Stomach (tissue), 4 donors: ENCODE measurements around the gene EIF4G3.

Experiments used
- EP300 ChIP-seq: sonication (generic); formaldehyde crosslinking; IDR thresholded peaks from one replicate; pipeline ENCODE4 v1.6.1; 2017; ENCODE audit warnings: antibody characterized with exemption
- POLR2A ChIP-seq, 4 donors: fragments of 450-650 bp; IDR thresholded peaks; one replicate each; pipeline ENCODE4 v1.6.1; 2016; ENCODE audit warnings: antibody characterized with exemption in 4 of 4, control low read depth in 2 of 4, mild to moderate bottlenecking in 1 of 4, moderate library complexity in 1 of 4
- POLR2AphosphoS5 ChIP-seq, 3 donors: sonication (generic); formaldehyde crosslinking; IDR thresholded peaks; one replicate each; pipeline ENCODE4 v1.6.1; 2016; ENCODE audit warnings: antibody characterized with exemption in 3 of 3
- TF ChIP-seq, protein P1 (sequence below), 7 experiments: fragments of 450-650 bp in 4 of 7; fragments of 200-600 bp in 3 of 7; sonication (generic) in 3 of 7; IDR thresholded peaks; one replicate each; pipeline ENCODE4 v1.5.1; 2016 to 2019; ENCODE audit warnings: antibody characterized with exemption in 7 of 7, control low read depth in 2 of 7, mild to moderate bottlenecking in 1 of 7

DNA sequence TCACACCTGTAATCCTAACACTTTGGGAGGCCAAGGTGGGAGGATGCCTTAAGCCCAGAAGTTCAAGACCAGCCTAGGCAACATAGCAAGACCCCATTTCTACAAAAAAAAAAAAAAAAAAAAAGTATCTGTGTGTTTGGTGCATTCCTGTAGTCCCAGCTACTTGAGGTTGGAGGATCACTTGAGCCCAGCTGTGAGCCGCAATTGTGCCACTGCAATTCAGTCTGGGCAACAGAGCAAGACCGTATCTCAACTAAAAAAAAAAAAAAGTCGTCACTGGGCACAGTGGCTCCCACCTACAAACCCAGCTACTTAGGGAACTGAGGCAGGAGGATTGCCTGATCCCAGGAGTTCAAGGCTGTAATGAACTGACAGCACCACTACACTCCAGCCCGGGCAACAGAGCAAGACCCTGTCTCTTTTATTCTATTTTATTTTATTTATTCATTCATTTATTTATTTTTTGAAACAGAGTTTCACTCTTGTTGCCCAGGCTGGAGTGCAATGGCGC lies 8.6 kb upstream of the EIF4G3 start:
- TF ChIP-seq, protein P1, sequence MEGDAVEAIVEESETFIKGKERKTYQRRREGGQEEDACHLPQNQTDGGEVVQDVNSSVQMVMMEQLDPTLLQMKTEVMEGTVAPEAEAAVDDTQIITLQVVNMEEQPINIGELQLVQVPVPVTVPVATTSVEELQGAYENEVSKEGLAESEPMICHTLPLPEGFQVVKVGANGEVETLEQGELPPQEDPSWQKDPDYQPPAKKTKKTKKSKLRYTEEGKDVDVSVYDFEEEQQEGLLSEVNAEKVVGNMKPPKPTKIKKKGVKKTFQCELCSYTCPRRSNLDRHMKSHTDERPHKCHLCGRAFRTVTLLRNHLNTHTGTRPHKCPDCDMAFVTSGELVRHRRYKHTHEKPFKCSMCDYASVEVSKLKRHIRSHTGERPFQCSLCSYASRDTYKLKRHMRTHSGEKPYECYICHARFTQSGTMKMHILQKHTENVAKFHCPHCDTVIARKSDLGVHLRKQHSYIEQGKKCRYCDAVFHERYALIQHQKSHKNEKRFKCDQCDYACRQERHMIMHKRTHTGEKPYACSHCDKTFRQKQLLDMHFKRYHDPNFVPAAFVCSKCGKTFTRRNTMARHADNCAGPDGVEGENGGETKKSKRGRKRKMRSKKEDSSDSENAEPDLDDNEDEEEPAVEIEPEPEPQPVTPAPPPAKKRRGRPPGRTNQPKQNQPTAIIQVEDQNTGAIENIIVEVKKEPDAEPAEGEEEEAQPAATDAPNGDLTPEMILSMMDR (IDR thresholded peaks at IDR 0.05) = no peak
- TF ChIP-seq POLR2AphosphoS5 (IDR thresholded peaks at IDR 0.05) = no peak
- no peak for TF ChIP-seq POLR2A (IDR thresholded peaks at IDR 0.05)
- no peak for TF ChIP-seq EP300
